ENCODE measurements around the gene RPL12.

The RPL12 gene

GRCh38 chr9:127444921-127445850, 6.0 kb downstream of the RPL12 start:
- no peak for DNase-seq (ENCODE audit: low read depth)
- no peak overlapping the region for H3K4me3 ChIP-seq (ENCODE audit: low read depth, low read length)
- TF ChIP-seq CTCF (IDR thresholded peaks at IDR 0.05; ENCODE audit: control insufficient read depth, extremely low read depth, insufficient read depth), result no peak

- DNase-seq (ENCODE audit: low read depth), result no peak
- TF ChIP-seq CTCF (IDR thresholded peaks at IDR 0.05; ENCODE audit: control insufficient read depth, extremely low read depth, insufficient read depth), result no peak
- H3K4me3 ChIP-seq (ENCODE audit: low read depth, low read length), result no peak overlapping the region
Observed at GRCh38 chr9:127444283-127444920, 6.8 kb downstream of the RPL12 start.

GRCh38 chr9:127438394-127438793, 12.8 kb downstream of the RPL12 start:
- TF ChIP-seq CTCF (IDR thresholded peaks at IDR 0.05; ENCODE audit: control insufficient read depth, extremely low read depth, insufficient read depth), result no peak
- no peak overlapping the region for H3K4me3 ChIP-seq (ENCODE audit: low read depth, low read length)
- DNase-seq (ENCODE audit: low read depth), result no peak

GRCh38 chr9:127437497-127438264, 13.5 kb downstream of the RPL12 start:
- TF ChIP-seq CTCF (IDR thresholded peaks at IDR 0.05; ENCODE audit: control insufficient read depth, extremely low read depth, insufficient read depth), result no peak
- no peak overlapping the region for H3K4me3 ChIP-seq (ENCODE audit: low read depth, low read length)
- no peak for DNase-seq (ENCODE audit: low read depth)

- TF ChIP-seq CTCF (IDR thresholded peaks at IDR 0.05; ENCODE audit: control insufficient read depth, extremely low read depth, insufficient read depth), result no peak
- no peak for DNase-seq (ENCODE audit: low read depth)
- H3K4me3 ChIP-seq (ENCODE audit: low read depth, low read length), result no peak overlapping the region
Observed at GRCh38 chr9:127430415-127430814, 20.8 kb downstream of the RPL12 start.

GRCh38 chr9:127428348-127428747, 22.9 kb downstream of the RPL12 start:
- TF ChIP-seq CTCF (IDR thresholded peaks at IDR 0.05; ENCODE audit: control insufficient read depth, extremely low read depth, insufficient read depth), result no peak
- H3K4me3 ChIP-seq (ENCODE audit: low read depth, low read length), result no peak overlapping the region
- no peak for DNase-seq (ENCODE audit: low read depth)
